Measurements from ENCODE around the gene DHX35.

- TF ChIP-seq PRDM4 (tag by site-specific recombination; IDR thresholded peaks at IDR 0.05) (no peak), CTCF (tag by site-specific recombination; IDR thresholded peaks at IDR 0.05) (no peak), ZBTB7A (tag by site-specific recombination; IDR thresholded peaks at IDR 0.05; ENCODE audit: low read depth) (no peak), OVOL3 (tag by site-specific recombination; IDR thresholded peaks at IDR 0.05) (no peak), ZNF660 (tag by site-specific recombination; IDR thresholded peaks at IDR 0.05) (no peak)
Measured at GRCh38 chr20:38926934-38927616, 35.1 kb upstream of the DHX35 start.

Measured in HEK293 (cell line).